Stimulated activated CD4-positive, alpha-beta T cell treated with anti-CD3 and anti-CD28 coated beads, TNF-alpha, amount 100 ng/mL, for 24 hours (primary cell): Measurements from ENCODE around the gene ZNF771.

Experiments used
- DNase-seq, 3 experiments: peaks; one replicate each; pipeline ENCODE4 v3.0.0-alpha.2; 2020; ENCODE audit warnings: low read depth in 3 of 3

ZNF771 gene

DNA sequence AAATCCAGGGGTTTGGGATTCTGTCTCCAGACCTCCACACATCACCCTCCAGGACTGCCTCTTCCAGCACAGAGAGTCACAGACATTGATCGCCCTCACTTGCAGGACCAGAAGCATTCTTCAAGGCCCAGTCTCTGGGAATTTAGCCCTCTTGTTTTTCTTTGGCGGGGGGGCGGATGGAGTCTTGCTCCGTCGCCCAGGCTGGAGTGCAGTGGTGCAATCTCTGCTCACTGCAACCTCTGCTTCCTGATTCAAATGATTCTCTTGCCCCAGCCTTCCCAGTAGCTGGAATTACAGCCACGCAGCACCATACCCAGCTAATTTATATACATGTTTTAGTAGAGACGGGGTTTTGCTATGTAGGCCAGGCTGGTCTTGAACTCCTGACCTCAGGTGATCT, 56.7 kb downstream of the ZNF771 start:
- no peak for DNase-seq
